Measurements from ENCODE around the gene RAI2. TPM values are rescaled to one million over a fixed set of nuclear protein-coding genes. Genes with fewer than 3 reads are reported as not detected.

The RAI2 gene
- total RNA-seq, 4 donors from 2014 or later = 2.5 to 8.5 (median 4.6) TPM

GRCh38 chrX:17822351-17822750 is 38.7 kb downstream of the RAI2 start:
- no peaks in the 10 kb centered on the region for H3K27me3 ChIP-seq
- intact Hi-C loops (cut with DNase I; ENCODE audit: low total_unique reads) = no loop called here
- no peak overlapping the region for H3K27ac ChIP-seq
- H3K4me3 ChIP-seq = no peak overlapping the region
- H3K9me3 ChIP-seq = no peaks in the 10 kb centered on the region
- DNase-seq (no peak), ATAC-seq (no peak)
- peaks cover 0 to 3% of the 10 kb centered on the region in 2 donors for H3K4me1 ChIP-seq
- no peaks in the 10 kb centered on the region for H3K36me3 ChIP-seq
- in situ Hi-C loops (cut with MboI; ENCODE audit: low sequenced_read_pairs in 4 of 4) = no loop called here
- TF ChIP-seq CTCF (IDR thresholded peaks at IDR 0.05 in 4 of 5, conservative IDR thresholded peaks at IDR 0.05 in 1 of 5) = no peak
- TF ChIP-seq POLR2A (IDR thresholded peaks at IDR 0.05) = no peak

DNA sequence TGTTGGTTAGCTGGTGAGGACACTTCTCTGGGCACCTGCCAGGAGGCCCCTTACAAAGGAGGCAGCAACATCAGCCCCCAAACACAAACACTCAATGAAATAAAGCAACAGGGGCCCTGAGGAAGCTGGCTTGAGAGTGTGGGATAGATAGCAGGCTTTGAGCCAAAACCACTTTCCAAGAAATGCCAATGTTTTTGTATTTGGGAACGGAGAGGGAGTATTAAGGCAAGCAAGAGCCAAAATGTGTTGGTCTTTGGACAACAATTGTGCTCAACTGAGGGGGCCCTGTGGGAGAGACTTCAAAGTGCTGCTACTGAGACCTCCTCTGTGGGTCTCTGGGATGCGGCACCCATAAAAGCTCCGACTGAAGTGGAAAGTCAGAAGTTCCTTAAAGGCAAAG is 41.0 kb downstream of the RAI2 start:
- no peak overlapping the region for H3K4me3 ChIP-seq
- H3K36me3 ChIP-seq = no peaks in the 10 kb centered on the region
- no peak for TF ChIP-seq POLR2A (IDR thresholded peaks at IDR 0.05)
- TF ChIP-seq CTCF (IDR thresholded peaks at IDR 0.05 in 4 of 5, conservative IDR thresholded peaks at IDR 0.05 in 1 of 5) = no peak
- no peak for DNase-seq
- no peak for ATAC-seq
- H3K27me3 ChIP-seq = no peaks in the 10 kb centered on the region
- intact Hi-C loops (cut with DNase I; ENCODE audit: low total_unique reads) (no loop called here), in situ Hi-C loops (cut with MboI; ENCODE audit: low sequenced_read_pairs in 4 of 4) (no loop called here)
- H3K4me1 ChIP-seq = peaks cover 0 to 3% of the 10 kb centered on the region in 2 donors
- H3K27ac ChIP-seq = no peak overlapping the region
- H3K9me3 ChIP-seq = no peaks in the 10 kb centered on the region

- peak in 1 of 2 donors; percentile 16 for DNase-seq
- intact Hi-C loops (cut with DNase I; ENCODE audit: low total_unique reads) (loop anchor here (5.0 kb wide), 1 partner anchor 44 kb away; the partner anchor contains the start of gene RAI2), in situ Hi-C loops (cut with MboI; ENCODE audit: low sequenced_read_pairs in 4 of 4) (no loop called here)
- Histone ChIP-seq H3K9me3 (no peaks in the 10 kb centered on the region), H3K4me3 (no peak overlapping the region), H3K4me1 (peaks cover 0 to 3% of the 10 kb centered on the region in 2 donors), H3K27ac (peak overlapping the region in 1 of 4 donors; percentile 67), H3K27me3 (no peaks in the 10 kb centered on the region), H3K36me3 (no peaks in the 10 kb centered on the region)
- TF ChIP-seq CTCF (IDR thresholded peaks at IDR 0.05 in 4 of 5, conservative IDR thresholded peaks at IDR 0.05 in 1 of 5) = no peak
- no peak for TF ChIP-seq POLR2A (IDR thresholded peaks at IDR 0.05)
- peak; percentile 61 to 64 for ATAC-seq
Observed at GRCh38 chrX:17818726-17819125, 42.4 kb downstream of the RAI2 start.

- no peak for DNase-seq
- ATAC-seq = no peak
- Histone ChIP-seq H3K27me3 (no peaks in the 10 kb centered on the region), H3K4me1 (peaks cover 0 to 3% of the 10 kb centered on the region in 2 donors), H3K36me3 (no peaks in the 10 kb centered on the region), H3K9me3 (no peaks in the 10 kb centered on the region), H3K27ac (no peak overlapping the region), H3K4me3 (no peak overlapping the region)
- TF ChIP-seq POLR2A (IDR thresholded peaks at IDR 0.05) = no peak
- no peak for TF ChIP-seq CTCF (IDR thresholded peaks at IDR 0.05 in 4 of 5, conservative IDR thresholded peaks at IDR 0.05 in 1 of 5)
- intact Hi-C loops (cut with DNase I; ENCODE audit: low total_unique reads) (loop anchor here (5.0 kb wide), 1 partner anchor 45 kb away; the partner anchor contains the start of gene RAI2), in situ Hi-C loops (cut with MboI; ENCODE audit: low sequenced_read_pairs in 4 of 4) (no loop called here)
Observed at GRCh38 chrX:17817251-17817650, 43.8 kb downstream of the RAI2 start.

- Histone ChIP-seq H3K9me3 (no peaks in the 10 kb centered on the region), H3K4me3 (no peak overlapping the region), H3K4me1 (peaks cover 0 to 3% of the 10 kb centered on the region in 2 donors), H3K27ac (no peak overlapping the region), H3K36me3 (no peaks in the 10 kb centered on the region), H3K27me3 (no peaks in the 10 kb centered on the region)
- no peak for DNase-seq
- in situ Hi-C loops (cut with MboI; ENCODE audit: low sequenced_read_pairs in 4 of 4) (no loop called here), intact Hi-C loops (cut with DNase I; ENCODE audit: low total_unique reads) (loop anchor here (1.0 kb wide), 1 partner anchor 32 kb away; no protein-coding TSS in a partner anchor)
- no peak for ATAC-seq
- TF ChIP-seq POLR2A (IDR thresholded peaks at IDR 0.05) (no peak), CTCF (IDR thresholded peaks at IDR 0.05 in 4 of 5, conservative IDR thresholded peaks at IDR 0.05 in 1 of 5) (no peak)
Observed at GRCh38 chrX:17814557-17814956, 46.5 kb downstream of the RAI2 start.
